SW480 (cell line): Measurements from ENCODE around the gene COX6B2.

Source experiments
- DNase-seq: peaks from one replicate; pipeline ENCODE4 v3.0.0-alpha.2; 2016; ENCODE audit warnings: low spot score

The COX6B2 gene

DNA sequence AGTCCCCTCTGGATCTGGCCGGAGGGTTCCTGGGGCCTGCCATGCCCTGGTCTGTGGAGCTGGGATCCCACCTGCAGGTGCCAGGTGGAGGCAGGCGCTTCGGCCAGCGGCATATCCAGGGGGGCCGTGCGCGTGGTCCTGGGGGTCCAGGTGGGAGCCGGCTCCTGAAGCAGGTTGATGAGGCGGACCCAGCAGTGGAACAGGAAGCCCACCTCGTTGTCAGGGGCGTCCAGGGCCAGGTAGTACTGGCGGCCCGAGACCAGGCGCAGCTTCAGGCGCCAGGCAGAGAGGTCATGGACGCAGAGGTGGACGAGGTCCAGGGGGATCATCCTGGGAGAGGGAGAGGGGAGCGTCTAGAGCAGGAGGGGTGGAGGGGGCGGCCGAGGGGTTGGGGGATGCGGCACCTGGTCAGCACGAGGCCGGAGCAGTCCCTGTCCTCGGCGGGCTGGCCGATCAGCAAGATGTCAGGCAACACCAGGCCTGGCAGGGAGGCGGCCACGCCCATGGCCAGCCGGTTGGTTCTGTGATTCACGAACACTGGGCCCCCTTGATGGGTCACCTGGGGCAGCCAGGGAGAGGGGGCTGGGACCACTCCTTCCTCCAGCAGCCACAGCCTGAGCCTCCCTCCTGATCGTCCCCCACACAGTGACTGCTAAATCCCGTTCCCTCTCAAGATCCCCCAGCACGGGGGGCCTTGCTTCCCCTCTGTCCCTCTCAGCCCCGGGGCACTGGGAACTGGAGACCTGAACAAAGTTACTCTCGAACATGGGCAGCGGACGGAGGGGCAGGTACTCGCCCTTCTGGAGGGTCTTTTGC is 7.9 kb upstream of the COX6B2 start:
- no peak for DNase-seq

DNA sequence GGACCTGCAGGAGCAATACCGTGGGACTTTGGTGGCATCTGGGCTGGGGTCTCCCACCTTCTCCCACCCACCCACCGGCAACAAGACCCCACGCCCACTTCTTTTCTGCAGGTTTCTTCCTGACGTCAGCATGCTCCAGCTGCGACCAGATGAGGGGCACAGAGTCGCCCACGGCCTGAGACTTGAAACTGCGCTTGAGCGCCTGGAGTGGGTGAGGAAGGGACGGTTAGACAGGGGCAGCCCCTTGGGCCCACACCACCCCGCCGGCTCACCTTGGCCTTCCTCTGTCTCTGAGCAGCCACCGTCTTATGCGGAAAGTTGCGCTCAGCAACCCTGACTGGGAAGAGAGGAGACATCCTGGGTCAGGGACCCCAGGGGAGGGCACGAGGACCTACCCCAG is 6.4 kb upstream of the COX6B2 start:
- DNase-seq = no peak

DNA sequence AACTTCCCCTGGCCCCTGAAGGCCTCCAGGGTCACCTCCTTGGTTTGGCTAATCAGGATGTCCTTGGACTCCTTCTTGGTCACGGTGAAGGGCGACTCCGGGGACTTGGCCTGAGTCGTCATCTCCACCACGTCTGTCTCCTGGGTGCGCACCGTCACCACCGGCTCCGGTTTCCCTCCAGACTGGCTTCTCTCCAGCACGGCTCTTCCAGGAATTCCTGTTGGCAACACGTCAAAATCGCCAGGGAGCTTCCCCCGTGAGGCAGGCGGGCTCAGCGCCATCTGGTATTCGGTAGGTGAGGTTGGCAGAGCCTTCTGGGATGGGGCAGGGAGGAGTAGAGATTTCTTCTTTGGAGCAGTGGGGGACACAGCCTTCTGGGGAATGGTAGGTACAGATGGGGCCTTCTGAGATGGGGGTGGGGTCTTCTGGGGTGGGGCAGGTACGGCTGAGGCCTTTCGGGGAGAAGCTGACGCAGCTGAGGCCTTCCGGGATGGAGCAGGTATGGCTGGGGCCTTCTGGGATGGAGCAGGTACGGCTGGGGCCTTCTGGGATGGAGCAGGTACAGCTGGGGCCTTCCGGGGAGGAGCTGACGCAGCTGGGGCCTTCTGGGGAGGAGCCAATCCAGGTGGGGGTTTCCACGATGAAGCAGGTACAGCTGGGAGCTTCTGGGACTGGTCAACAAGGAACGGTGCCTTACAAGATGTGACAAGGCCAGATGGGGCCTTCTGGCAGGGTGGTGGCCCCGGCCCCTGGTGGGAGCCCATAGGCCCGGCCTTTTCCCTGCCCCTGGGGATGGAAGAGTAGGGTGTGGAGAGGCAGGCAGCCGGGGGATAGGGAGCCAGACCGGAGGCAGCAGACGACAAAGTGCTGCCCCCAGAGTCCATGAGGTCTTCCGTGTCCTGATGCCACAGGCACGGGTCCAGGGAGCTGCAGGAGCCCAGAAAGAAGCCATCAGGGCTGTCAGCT is 4.7 kb upstream of the COX6B2 start:
- no peak for DNase-seq

DNA sequence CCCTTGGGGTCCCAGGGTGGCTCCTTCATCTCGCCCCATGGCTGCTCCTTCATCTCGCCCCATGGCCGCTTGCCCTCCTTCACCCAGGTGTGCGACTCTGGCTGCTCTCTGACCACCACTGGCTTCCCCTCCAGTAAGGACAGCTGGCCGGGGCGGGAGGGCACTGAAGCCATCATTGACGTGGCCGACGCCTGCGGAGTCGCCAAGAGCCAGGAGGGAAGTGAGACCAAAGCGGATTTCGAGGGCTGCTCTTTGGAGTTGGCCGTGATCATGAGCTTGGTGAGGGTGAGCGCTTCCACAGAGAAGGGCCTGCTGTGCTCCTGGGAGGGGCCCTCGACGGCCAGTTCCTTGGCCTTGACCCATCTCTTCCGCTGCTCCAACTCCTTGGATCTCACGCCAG is 4.0 kb upstream of the COX6B2 start:
- no peak for DNase-seq

DNA sequence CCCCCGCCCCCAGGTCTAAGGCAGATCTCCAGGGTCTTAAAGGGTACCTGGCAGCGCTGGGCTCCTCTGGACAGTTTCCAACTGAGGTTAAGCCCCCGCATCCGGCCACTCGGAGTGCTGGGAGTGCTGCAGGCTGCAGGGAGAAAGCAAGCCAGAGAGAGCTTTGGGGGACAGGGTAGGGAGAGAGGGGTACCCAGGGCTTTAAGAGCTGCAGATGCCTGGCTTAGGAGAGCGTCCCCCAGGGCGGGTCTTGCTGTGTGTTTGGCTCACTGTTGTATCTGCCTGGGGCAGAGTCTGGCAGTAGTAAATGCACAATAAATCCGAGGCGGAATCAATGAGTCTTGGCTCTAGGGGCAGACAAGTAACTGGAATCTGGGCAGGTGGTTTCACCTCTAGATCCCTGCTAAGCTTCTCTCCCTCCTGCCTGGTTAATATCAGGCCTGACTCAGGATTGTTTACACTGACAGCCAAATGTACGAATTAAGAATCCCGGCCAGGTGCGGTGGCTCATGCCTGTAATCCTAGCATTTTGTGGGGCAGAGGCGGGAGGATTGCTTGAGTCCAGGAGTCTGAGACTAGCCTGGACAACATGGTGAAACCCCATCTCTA is 798 bp upstream of the COX6B2 start:
- DNase-seq = no peak

DNA sequence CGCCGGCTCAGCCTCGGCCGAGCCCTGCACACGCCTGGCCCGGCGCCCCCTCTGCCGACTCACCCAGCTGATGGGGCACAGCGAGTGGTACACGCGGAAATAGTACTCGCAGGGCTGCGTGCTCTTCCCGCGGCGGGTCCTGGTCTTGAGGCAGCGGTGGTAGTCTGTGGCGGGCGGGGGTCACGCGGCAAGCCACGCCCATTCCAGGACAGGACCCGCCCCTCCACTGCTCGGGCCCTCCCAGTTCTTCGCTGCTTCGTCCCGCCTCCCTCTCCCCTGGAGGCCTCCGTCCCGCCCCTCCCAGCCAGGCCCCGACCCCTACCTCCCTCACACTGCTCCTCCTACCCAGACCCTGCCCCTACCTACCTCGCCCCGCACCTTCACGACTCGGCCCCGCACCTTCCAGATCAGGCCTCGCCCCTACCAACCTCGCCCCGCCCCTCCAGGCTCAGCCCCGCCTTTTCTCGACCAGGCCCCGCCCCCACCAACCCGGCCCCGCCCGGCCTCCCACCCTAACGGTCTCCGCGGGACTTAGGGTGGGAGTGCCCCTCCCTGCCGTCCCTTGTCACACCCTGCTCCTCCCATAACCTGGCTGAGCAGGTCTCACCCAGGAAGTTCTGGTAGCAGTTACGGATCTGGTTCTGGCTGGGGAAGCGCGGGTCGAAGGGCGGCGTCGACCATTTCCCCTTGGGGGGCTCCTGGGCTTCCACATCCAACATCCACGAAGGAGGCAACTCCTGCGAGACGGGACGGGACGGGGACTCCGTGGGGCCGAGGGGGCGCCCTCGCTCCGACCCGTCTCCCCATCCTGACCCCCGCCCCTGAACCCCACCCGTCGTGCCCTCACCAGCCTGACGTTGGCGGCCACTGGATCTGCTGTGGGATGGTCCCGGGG is 469 bp downstream of the COX6B2 start:
- peak; percentile 68 for DNase-seq

DNA sequence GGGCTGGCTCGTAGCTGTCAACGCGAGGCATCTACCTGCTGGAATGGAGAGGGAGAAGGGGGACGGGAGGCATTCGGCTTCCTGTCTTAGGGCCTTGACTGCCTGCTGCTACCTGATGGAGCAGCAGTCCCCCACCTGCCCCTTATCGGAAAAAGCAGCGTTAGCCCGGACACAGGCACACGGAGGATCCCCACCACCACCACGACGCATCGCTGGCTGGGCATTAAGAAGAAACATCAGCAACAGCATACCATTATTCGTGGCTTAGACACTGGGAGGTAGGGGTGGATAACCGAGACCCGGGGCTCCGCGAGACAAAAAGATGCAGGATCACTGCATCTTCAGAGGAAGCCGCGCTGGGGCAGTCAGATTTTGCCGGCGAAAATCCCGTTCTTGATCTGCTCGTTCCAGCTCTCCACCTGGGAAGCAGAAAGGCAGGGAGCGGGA is 1.1 kb downstream of the COX6B2 start:
- no peak for DNase-seq

DNA sequence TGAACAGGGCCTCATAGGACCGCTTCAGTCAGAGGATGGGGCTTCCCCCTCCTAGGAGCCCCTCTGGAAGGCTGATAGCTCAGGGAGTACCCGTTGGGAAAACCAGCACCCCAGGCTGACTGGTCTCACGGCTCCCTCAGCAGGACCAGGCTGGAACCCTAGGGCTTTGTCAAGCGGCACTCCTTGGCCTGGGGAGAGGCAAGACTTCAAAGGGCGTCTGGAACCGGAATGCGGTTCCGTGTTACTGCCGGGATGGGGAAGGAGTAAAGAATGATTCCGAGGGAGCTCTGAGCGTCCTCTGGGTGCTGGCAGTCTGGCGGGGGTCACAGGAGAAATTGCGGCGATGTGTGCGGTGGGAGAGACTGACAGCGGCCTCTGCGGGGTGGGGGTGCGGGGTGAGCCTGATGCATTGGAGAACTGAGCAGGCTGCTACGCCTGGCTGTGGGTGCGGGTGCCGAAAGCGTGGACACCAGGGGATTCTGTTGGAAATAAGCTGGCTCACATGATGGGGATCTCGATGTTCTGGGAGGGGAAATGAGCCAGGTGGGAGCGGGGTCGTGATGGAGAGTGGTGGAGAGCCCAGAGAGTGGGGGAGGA is 1.9 kb downstream of the COX6B2 start:
- peak; percentile 64 for DNase-seq

DNA sequence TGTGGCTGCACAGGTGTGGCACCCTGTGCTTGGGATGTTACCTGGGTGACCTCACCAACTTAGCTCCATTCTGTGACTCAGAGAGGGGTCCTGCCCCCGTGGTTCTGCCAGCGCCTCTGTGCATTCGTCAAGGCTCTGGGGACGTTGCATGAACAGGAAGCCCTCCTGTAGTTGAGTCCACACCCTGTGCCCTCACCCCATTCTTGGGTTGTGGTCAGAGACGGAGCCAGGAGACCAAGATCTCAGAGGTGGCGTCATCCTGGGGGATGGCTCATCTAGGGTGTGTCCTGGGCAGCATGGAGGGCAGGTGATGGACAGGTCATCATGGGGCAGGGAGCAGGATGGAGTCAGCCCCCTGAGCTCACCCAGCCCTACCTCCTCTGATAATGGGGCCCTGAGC is 2.5 kb downstream of the COX6B2 start:
- DNase-seq = peak; percentile 90

DNA sequence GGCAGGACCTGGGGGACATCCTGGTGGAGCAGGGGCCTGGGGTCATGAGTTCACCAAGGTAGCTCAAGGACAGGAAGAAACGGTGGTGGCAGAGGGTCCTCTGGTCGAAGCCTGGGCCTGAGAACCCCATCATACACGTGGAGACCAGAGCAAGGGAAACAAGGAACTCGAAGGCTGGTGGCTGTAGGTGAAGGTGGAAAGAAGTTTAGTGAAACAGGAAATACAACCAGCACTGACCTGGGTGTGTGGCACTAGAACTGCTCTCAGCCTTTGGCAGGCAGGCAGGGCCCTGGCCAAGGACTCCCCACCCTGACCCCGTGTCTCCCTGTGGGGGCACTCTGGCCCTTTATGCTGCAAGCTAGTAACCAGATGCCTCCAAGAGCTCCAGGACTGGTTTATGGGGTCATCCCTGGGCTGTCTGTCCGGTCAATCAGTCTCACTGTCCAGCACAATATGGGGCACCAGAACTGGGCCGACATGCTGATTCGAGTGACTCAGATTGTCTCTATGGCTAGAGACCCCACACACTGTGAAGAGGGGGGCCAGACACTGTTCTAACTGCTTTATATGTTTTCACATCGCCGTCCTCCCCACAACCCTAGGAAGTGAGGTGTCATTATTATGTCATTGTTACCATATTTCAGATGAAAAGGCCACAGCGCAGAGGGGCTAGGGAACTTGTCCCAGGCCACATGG is 3.8 kb downstream of the COX6B2 start:
- DNase-seq = no peak

DNA sequence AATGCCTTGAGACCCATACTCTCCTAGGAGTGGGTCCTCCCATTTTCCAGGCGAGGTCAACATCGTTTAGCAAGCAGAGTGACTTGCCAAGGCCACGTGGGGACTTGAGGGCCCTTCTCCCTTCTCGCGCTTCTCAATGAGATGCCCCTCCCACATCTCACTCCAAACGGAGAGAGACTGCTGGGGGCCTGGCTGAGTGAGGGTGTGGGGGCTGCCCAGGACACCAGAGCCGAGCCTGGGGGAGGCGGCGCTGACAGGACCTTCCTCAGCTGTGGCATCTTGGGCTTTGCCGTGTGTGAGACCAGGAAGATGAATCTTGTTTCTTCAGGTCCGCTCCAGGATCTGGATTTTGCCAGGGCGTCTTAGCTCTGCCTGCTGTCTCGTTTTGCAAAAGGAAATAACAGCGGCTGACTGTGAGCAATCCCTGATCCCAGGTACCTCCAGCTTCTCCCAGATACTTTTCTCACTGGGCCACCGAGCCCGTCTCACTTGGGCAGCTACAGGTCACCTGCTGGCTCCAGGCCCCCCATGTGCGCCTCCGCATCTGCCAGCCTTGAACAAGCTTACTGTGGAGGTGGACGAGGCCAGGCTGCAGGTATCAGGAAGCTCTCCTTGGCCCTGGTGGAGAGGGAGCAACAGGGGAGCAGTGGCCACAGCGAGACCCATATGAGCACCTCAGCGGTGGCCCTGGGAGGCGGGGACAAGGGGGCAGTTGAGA is 6.0 kb downstream of the COX6B2 start:
- no peak for DNase-seq

DNA sequence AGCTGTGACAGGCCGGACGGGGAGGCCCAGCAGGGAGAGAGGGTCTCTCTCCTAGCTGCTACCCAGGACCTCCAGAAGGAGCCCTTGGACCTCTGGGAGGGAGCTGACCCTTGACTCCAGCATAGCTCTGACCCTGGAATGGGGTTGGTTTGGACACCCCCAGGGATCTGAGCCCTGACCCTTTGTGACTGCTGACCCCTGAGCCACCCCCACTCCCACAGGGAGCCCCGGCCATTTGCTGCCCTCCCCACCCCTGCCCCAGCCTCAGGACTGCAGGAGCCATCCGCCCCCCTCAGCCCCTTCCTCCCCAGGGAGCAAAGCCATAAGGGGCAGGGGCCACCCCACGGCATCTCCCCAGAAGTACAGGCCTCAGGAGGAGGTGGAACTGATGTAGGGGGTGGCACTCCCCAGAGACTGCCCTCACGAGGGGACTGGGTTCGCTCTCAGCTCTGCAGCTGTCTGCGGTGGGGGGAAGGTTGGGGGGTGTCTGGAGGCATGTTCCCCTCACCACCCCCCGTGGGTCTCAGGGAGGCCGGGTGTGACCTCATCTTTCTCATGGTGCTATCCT is 7.0 kb downstream of the COX6B2 start:
- no peak for DNase-seq

DNA sequence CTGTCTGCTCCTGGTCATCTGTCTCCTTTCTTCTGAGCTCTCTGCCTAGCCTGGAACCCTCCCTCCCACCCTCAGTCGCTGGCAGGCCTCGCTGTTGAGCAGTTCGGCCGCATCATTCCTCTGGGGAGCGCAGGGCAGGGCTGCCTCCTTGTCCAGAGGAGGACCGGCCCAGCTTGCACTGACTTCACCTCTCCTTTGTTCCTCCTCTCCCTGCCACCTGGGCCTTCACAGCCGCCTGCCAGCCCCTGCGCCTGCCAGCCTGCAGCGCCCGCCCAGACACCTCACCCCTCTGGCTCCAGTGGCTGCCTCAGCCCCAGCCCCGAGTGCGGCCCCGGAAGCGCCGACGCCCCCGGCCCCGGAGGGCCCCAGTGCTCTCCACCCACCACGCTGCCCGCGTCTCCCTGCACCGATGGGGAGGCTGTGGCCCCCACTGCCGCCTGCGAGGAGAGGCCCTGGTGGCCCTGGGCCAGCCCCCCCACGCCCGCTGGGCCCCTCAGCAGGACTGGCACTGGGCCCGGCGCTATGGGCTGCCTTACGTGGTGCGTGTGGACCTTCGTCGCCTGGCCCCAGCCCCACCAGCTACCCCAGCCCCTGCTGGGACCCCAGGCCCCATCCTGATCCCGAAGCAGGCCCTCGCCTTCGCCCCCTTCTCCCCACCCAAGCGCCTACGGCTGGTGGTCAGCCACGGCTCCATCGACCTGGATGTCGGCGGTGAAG is 7.6 kb downstream of the COX6B2 start:
- DNase-seq = no peak

DNA sequence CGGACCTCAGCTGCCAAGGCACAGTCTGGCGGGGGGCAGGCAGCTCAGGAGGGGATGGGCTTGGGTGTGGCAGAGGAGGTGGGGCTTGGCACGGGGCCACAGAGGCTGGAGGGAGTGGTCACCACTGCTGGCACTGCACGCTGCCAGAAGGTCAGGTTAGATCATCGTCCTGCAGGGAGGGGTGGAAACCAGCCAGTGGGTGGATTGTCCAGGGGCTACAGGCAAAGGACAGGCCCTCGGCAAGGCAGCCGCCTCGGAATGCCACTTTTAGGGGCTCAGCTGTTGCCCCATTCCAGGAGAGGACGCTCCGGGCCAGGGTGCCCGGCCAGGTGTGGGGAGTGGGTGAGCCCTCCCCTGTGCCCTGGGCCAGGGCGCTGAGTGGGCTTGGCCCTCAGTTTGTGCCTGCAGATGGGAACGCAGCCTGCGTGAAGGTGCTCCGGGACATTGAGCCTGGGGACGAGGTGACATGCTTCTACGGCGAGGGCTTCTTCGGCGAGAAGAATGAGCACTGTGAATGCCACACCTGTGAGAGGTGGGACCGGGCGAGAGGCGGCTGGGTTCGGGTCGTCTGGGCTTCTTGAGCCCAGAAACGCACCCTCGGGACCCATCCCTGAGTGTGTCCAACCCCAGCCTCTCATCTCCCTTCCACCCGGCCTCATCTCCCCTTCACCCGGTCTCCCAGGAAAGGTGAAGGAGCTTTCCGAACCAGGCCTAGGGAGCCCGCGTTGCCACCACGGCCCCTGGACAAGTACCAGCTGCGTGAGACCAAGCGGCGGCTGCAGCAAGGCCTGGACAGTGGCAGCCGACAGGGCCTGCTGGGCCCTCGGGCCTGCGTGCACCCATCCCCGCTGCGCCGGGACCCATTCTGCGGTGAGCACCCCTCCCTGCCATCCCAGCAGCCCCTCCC is 8.4 kb downstream of the COX6B2 start:
- DNase-seq = peak; percentile 82

DNA sequence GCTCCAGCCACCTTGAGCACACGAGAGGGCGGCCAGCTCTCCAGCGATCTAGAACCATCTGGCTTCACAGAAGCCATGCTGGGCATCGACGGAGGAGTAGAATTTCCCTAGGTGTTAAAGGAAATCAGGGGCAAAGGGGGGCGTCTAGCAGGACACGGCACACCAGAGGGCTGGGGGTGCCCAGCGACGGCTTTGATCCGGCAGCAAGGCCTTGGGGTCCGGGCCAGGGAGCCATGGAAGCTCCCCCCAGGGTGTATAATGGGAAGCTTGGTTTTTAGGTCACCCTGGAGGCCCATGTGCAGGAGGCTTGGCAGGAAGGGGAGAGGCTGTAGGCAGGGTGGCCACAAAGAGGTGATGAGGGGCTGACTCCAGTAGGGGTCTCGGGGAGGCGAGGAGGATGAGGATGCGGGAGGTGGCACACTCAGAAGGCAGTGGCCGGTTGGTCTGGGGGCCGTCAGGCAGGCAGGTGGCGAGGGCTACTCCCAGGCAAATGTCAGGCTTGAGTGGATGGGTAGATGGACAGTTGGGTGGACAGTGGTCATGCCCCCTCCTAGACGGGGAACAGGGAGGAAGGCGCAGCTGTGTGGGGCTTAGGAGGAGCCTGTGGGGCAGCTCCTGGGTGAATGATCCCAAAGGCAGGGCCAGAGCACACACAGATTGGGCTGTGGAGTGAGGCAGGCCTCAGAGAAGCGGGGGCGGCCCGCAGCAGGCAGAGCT is 9.3 kb downstream of the COX6B2 start:
- no peak for DNase-seq

DNA sequence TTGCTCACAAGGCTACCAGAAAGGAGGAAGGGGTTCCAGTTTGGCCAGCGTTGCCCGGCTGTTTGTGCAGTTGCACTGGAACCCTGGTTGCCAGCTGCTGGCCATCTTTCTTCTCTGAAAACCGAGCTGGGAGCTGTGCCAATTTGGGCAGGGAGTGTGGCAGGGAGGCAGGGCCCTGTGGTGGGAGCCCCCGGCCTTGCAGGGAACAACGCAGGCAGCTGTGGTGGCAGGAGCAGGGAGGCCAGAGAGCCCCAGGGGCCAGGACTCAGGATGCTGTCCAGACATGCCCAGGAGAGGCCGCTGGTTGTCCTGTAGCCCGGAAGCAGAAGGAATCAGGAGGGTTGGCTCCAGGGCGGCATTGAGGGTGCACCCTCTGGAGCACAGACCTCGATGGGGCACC is 10.1 kb downstream of the COX6B2 start:
- no peak for DNase-seq
